K562 (cell line): ENCODE measurements around the gene GFRA3. TPM values are rescaled to one million over a fixed set of nuclear protein-coding genes. Genes with fewer than 3 reads are reported as not detected.

ENCODE experiments used
- ATAC-seq: fragments of 200-7000 bp; cut with Tn5 transposase; 3 replicates; pipeline ENCODE4 v1.9.1; 2020; ENCODE audit warnings: moderate library complexity
- BruUV-seq: library from RNA; stranded (reverse); fragments of 400-500 nt; replicated peaks from 2 replicates; lab custom pipeline; 2021; lab: Mats Ljungman, UMichigan
- CTCF ChIA-PET: fragments of 300-600 bp; formaldehyde crosslinking; extraction: SDS; loops from one replicate; lab custom pipeline; 2021; ENCODE audit warnings: low intra/inter-chr PET ratio; lab: Yijun Ruan, JAX
- POLR2A ChIA-PET: fragments of 300-600, 350-650 bp; sonication (Branson Sonifier 250); formaldehyde crosslinking; extraction: SDS; loops from one replicate; lab custom pipeline; 2021; ENCODE audit warnings: antibody characterized with exemption, inconsistent platforms; lab: Yijun Ruan, JAX
- DNase-seq, 4 experiments: peaks; one replicate each; pipeline versions ENCODE4 v3.0.0 to v3.0.0-alpha.2; 2011 to 2018; ENCODE audit warnings: low spot score in 3 of 4, mixed read lengths in 3 of 4; ENCODE audit errors: extremely low read depth in 1 of 4
- FAIRE-seq: peaks from 2 replicates; lab custom pipeline; 2011; peaks lifted over from hg19 to GRCh38; lab: Jason Lieb, UNC
- H2AFZ ChIP-seq: 2 replicates; pipeline ENCODE4 v1.6.0; 2011; ENCODE audit warnings: low read depth, low read length, control low read depth, inconsistent platforms
- H3K27ac ChIP-seq: fragments of 200-600 bp; 3 replicates; pipeline ENCODE4 v1.8.0; 2011; ENCODE audit warnings: low read depth, mild to moderate bottlenecking, control low read depth, inconsistent platforms, low read length, moderate library complexity, mixed read lengths; ENCODE audit errors: extremely low read depth
- H3K27me3 ChIP-seq, 2 experiments: fragments of 300-600 bp in 1 of 2; 2 replicates in 1 of 2; 3 replicates in 1 of 2; pipeline versions ENCODE4 v1.6.0 to v1.8.0; 2011; ENCODE audit warnings: inconsistent platforms in 2 of 2, low read length in 2 of 2, mild to moderate bottlenecking in 1 of 2, mixed read lengths in 1 of 2, moderate library complexity in 1 of 2; ENCODE audit not compliant: control insufficient read depth in 2 of 2, insufficient read depth in 2 of 2
- H3K36me3 ChIP-seq: fragments of 300-600 bp; 3 replicates; pipeline ENCODE4 v1.8.0; 2011; ENCODE audit warnings: mild to moderate bottlenecking, low read length, inconsistent platforms; ENCODE audit not compliant: control insufficient read depth, insufficient read depth
- H3K4me1 ChIP-seq, 2 experiments: fragments of 200-600 bp in 1 of 2; replicated peaks in 1 of 2; 2 replicates in 1 of 2; 3 replicates in 1 of 2; pipeline versions ENCODE4 v1.5.1 to v1.8.0; 2011; ENCODE audit warnings: inconsistent platforms in 2 of 2, low read length in 2 of 2, mild to moderate bottlenecking in 1 of 2, mixed read lengths in 1 of 2, moderate library complexity in 1 of 2; ENCODE audit not compliant: control insufficient read depth in 2 of 2, insufficient read depth in 2 of 2
- H3K4me2 ChIP-seq: 2 replicates; pipeline ENCODE4 v1.6.1; 2011; ENCODE audit warnings: low read length, control low read depth, inconsistent platforms, mixed read lengths; ENCODE audit not compliant: insufficient read depth
- H3K4me3 ChIP-seq: fragments of 200-600 bp; sonication (generic), shearing (Covaris generic); 2 replicates; pipeline ENCODE4 v1.5.1; 2016; ENCODE audit warnings: control low read depth, inconsistent platforms
- H3K79me2 ChIP-seq: fragments of 200-600 bp; 3 replicates; pipeline ENCODE4 v1.8.0; 2011; ENCODE audit warnings: low read length, inconsistent platforms; ENCODE audit not compliant: control insufficient read depth, insufficient read depth
- H3K9ac ChIP-seq, 2 experiments: 2 replicates each; pipeline versions ENCODE4 v1.6.0 to v1.6.1; 2011; ENCODE audit warnings: low read depth in 2 of 2, low read length in 2 of 2, control low read depth in 1 of 2, inconsistent platforms in 1 of 2, mild to moderate bottlenecking in 1 of 2, mixed read lengths in 1 of 2; ENCODE audit not compliant: insufficient read depth in 1 of 2
- H3K9me1 ChIP-seq: one replicate; pipeline ENCODE4 v1.6.0; 2011; ENCODE audit warnings: inconsistent platforms, mild to moderate bottlenecking, low read length, moderate library complexity; ENCODE audit not compliant: control insufficient read depth, insufficient read depth
- H3K9me3 ChIP-seq: replicated peaks from 2 replicates; pipeline ENCODE4 v1.5.1; 2011; ENCODE audit warnings: low read depth, low read length, inconsistent platforms; ENCODE audit not compliant: control insufficient read depth, insufficient read depth
- H4K20me1 ChIP-seq: replicated peaks from 2 replicates; pipeline ENCODE4 v1.6.1; 2011; ENCODE audit warnings: low read length, inconsistent platforms, mixed read lengths; ENCODE audit not compliant: control insufficient read depth, insufficient read depth
- ARID1B ChIP-seq: fragments of 450-650 bp; IDR thresholded peaks from 2 replicates; pipeline ENCODE4 v1.6.1; 2016; ENCODE audit warnings: antibody characterized with exemption, mild to moderate bottlenecking, inconsistent platforms
- ATF1 ChIP-seq, 2 experiments: fragments of 450-650 bp in 1 of 2; IDR thresholded peaks; 2 replicates each; pipeline ENCODE4 v1.6.1; 2016; ENCODE audit warnings: missing compliant biosample characterization in 1 of 2, missing genetic modification characterization in 1 of 2
- ATF7 ChIP-seq: fragments of 450-650 bp; IDR thresholded peaks from 2 replicates; pipeline ENCODE4 v1.7.1; 2014; ENCODE audit warnings: mild to moderate bottlenecking, moderate library complexity
- CBX3 ChIP-seq, 2 experiments: IDR thresholded peaks; 1 replicate in 1 of 2; 2 replicates in 1 of 2; pipeline ENCODE4 v1.6.1; 2012; ENCODE audit warnings: inconsistent platforms in 2 of 2, low read length in 2 of 2, borderline replicate concordance in 1 of 2, control low read depth in 1 of 2
- E4F1 ChIP-seq: fragments of 250-450 bp; sonication (Bioruptor Pico); IDR thresholded peaks from 2 replicates; pipeline ENCODE4 v1.5.0; 2021; ENCODE audit warnings: mild to moderate bottlenecking, borderline replicate concordance
- EP300 ChIP-seq: IDR thresholded peaks from 2 replicates; pipeline ENCODE4 v1.6.1; 2012; ENCODE audit warnings: low read length, improper control_type of control experiment
- HMG20A ChIP-seq: fragments of 450-650 bp; formaldehyde crosslinking; conservative IDR thresholded peaks from 2 replicates; pipeline ENCODE4 v1.4.0; 2020; ENCODE audit warnings: mild to moderate bottlenecking, mixed read lengths
- MAZ ChIP-seq, 2 experiments: fragments of 450-650 bp in 1 of 2; sonication (generic) in 1 of 2; formaldehyde crosslinking; IDR thresholded peaks in 1 of 2; conservative IDR thresholded peaks in 1 of 2; 2 replicates each; pipeline versions ENCODE4 v1.4.0 to v1.5.0; 2020; ENCODE audit warnings: mild to moderate bottlenecking in 1 of 2, missing genetic modification reagents in 1 of 2
- PHF8 ChIP-seq: fragments of 200-600 bp; sonication (generic); IDR thresholded peaks from 2 replicates; pipeline ENCODE4 v1.6.1; 2012; ENCODE audit warnings: mixed run types, mild to moderate bottlenecking, inconsistent platforms, low read length, moderate library complexity, borderline replicate concordance
- RBFOX2 ChIP-seq: fragments of 200-400 bp; formaldehyde crosslinking; IDR thresholded peaks from 2 replicates; pipeline ENCODE4 v1.6.1; 2017; ENCODE audit warnings: low read depth, mild to moderate bottlenecking, low read length, moderate library complexity
- SIX5 ChIP-seq, 2 experiments: IDR thresholded peaks; 2 replicates each; pipeline ENCODE4 v1.6.1; 2011; ENCODE audit warnings: low read length in 2 of 2, borderline replicate concordance in 1 of 2, low read depth in 1 of 2, mild to moderate bottlenecking in 1 of 2, moderate library complexity in 1 of 2; ENCODE audit not compliant: insufficient read depth in 1 of 2
- SMAD4 ChIP-seq: fragments of 250-450 bp; sonication (Bioruptor Pico); conservative IDR thresholded peaks from 2 replicates; pipeline ENCODE4 v1.8.0; 2021; ENCODE audit warnings: inconsistent platforms, mild to moderate bottlenecking, moderate library complexity
- SREBF1 ChIP-seq: fragments of 150-350 bp; IDR thresholded peaks from 2 replicates; pipeline ENCODE4 v1.6.1; 2014; ENCODE audit warnings: antibody characterized with exemption, low read depth, low read length, borderline replicate concordance
- SREBF2 ChIP-seq: sonication (generic); formaldehyde crosslinking; IDR thresholded peaks from 2 replicates; pipeline ENCODE4 v1.4.0; 2020; ENCODE audit warnings: mild to moderate bottlenecking, missing genetic modification reagents
- STAT5B ChIP-seq: fragments of 250-450 bp; sonication (Bioruptor Pico); IDR thresholded peaks from 2 replicates; pipeline ENCODE4 v1.8.0; 2021; ENCODE audit warnings: mild to moderate bottlenecking, inconsistent platforms
- TEAD2 ChIP-seq: fragments of 450-650 bp; IDR thresholded peaks from 2 replicates; pipeline ENCODE4 v1.6.1; 2016; ENCODE audit warnings: missing genetic modification characterization, control low read depth, missing compliant biosample characterization
- ZNF584 ChIP-seq: fragments of 200-800 bp; sonication (Bioruptor generic); IDR thresholded peaks from 2 replicates; pipeline ENCODE4 v1.6.1; 2016; ENCODE audit warnings: low read depth, mild to moderate bottlenecking, missing genetic modification characterization, missing compliant biosample characterization
- ZNF696 ChIP-seq: fragments of 250-450 bp; sonication (Bioruptor Pico); conservative IDR thresholded peaks from 2 replicates; pipeline ENCODE4 v1.4.0; 2020; ENCODE audit warnings: mild to moderate bottlenecking, moderate library complexity
- ZNF830 ChIP-seq: fragments of 250-450 bp; sonication (Bioruptor Pico); IDR thresholded peaks from 2 replicates; pipeline ENCODE4 v1.5.0; 2021; ENCODE audit warnings: mild to moderate bottlenecking
- WGBS: fragments of 100-300 bp; shearing (Covaris generic); methylation state at CpG from one replicate; pipeline ENCODE4 v1.1.6; 2016; ENCODE audit warnings: low coverage, mixed read lengths; ENCODE audit not compliant: insufficient coverage; ENCODE audit errors: missing lambda C conversion rate; 5-methylcytosine and 5-hydroxymethylcytosine counted together
- in situ Hi-C: fragments of 300-500 bp; cut with MboI; formaldehyde crosslinking; loops from 4 replicates; pipeline ENCODE4 v1.15.0; 2018; ENCODE audit warnings: inconsistent platforms, mixed read lengths
- intact Hi-C: fragments of 100-400 bp; cut with micrococcal nuclease; formaldehyde crosslinking; loops from 2 replicates; pipeline ENCODE4 v1.14.2; 2022
- polyA plus RNA-seq, 8 experiments: library from polyadenylated mRNA; depleted of rRNA in 4 of 8; stranded (reverse) in 5 of 8; unstranded in 3 of 8; fragments of >200 nt; fragmentation: Nextera tagmentation in 2 of 8; fragmentation: Illumina TruSeq in 1 of 8; extraction: Ambion mirVana in 2 of 8; extraction: Trizol in 1 of 8; gene quantifications; 2 replicates each; pipeline versions ENCODE4 v1.2.1 to v1.2.3, GENCODE V29; 2011 to 2014; ENCODE audit warnings: inconsistent platforms in 1 of 8, missing spikeins in 1 of 8
- total RNA-seq, 7 experiments: library from RNA; depleted of rRNA in 6 of 7; stranded (reverse); fragments of >200 nt in 6 of 7; fragmentation: Illumina TruSeq in 2 of 7; extraction: Trizol in 2 of 7; gene quantifications; 2 replicates each; pipeline versions ENCODE4 v1.2.1 to v1.2.3, GENCODE V29; 2011 to 2021; ENCODE audit warnings: low replicate concordance in 1 of 7

GFRA3 gene
- total and polyA plus RNA-seq, 9 of the 15 experiments (the other 6 are each of a cell fraction or from before 2014, with no cell fraction given): 0.05 to 0.09 (median 0.08) TPM; not detected in 6

- BruUV-seq: no TSS peak
- Histone ChIP-seq H4K20me1 (no peaks in the 10 kb centered on the region), H3K9me3 (no peaks in the 10 kb centered on the region), H2AFZ (peak overlapping the region; percentile 86), H3K4me3 (peak overlapping the region; percentile 12; the same call in 1 of the 2 replicates), H3K9me1 (no peaks in the 10 kb centered on the region), H3K79me2 (no peaks in the 10 kb centered on the region), H3K27me3 (peaks cover 21 to 33% of the 10 kb centered on the region in 2 experiments), H3K27ac (no peak overlapping the region), H3K4me2 (peak overlapping the region; percentile 70), H3K9ac (peak overlapping the region in 1 of 2 experiments; percentile 88; a peak in 3 of 4 replicates), H3K36me3 (no peaks in the 10 kb centered on the region), H3K4me1 (peaks cover 10 to 17% of the 10 kb centered on the region in 2 experiments; a peak in 4 of 5 replicates)
- POLR2A ChIA-PET: interaction anchor here (0.9 to 1.2 kb wide), 4 partner anchors 11 to 98 kb away, joined by 3 to 9 read pairs (median 4); no protein-coding TSS in a partner anchor
- FAIRE-seq (no peak), DNase-seq (peak; percentile 38 to 53 (median 44)), ATAC-seq (peak; percentile 80)
- intact Hi-C loops: no loop called here
- WGBS: 26% methylated on average over 66 of the region's 67 CpGs
- CTCF ChIA-PET: no interaction called here
- in situ Hi-C loops: no loop called here
- no peak for TF ChIP-seq SIX5 (IDR thresholded peaks at IDR 0.05; ENCODE audit: borderline replicate concordance in 1 of 2, insufficient read depth in 1 of 2, low read depth in 1 of 2, low read length in 2 of 2)
- peak; percentile 44; the same call in 1 of the 2 replicates for TF ChIP-seq SMAD4 (CRISPR knock-in tag)
- TF ChIP-seq TEAD2: no peak
- TF ChIP-seq ZNF584 (CRISPR knock-in tag): no peak
- no peak for TF ChIP-seq CBX3 (IDR thresholded peaks at IDR 0.05; ENCODE audit: borderline replicate concordance in 1 of 2, low read length in 2 of 2)
- no peak for TF ChIP-seq STAT5B (CRISPR knock-in tag)
- no peak for TF ChIP-seq SREBF2
- peak; percentile 60 for TF ChIP-seq RBFOX2
- TF ChIP-seq MAZ (CRISPR knock-in tag; conservative IDR thresholded peaks at IDR 0.05 in 1 of 2, IDR thresholded peaks at IDR 0.05 in 1 of 2): 0 out of 4 replicates have a peak, but pooled peaks of 1 of the 2 experiments have one; percentile 30
- no peak for TF ChIP-seq ZNF696 (CRISPR knock-in tag)
- TF ChIP-seq ZNF830: no peak
- TF ChIP-seq ARID1B: 0 out of 2 replicates have a peak, but pooled peaks have one; percentile 22
- no peak; the same call in 1 of the 2 replicates for TF ChIP-seq EP300
- TF ChIP-seq PHF8: peak; percentile 31; the same call in 1 of the 2 replicates
- TF ChIP-seq ATF7: peak; percentile 59
- TF ChIP-seq E4F1 (CRISPR knock-in tag): no peak
- TF ChIP-seq SREBF1: no peak
- TF ChIP-seq ATF1 (CRISPR knock-in tag; IDR thresholded peaks at IDR 0.05): no peak
- peak; percentile 21; the same call in 1 of the 2 replicates for TF ChIP-seq ATF1 (tag; IDR thresholded peaks at IDR 0.05)
- TF ChIP-seq HMG20A (CRISPR knock-in tag): no peak
Measured at GRCh38 chr5:138241688-138242571, 32.5 kb downstream of the GFRA3 start.
